Right atrium auricular region (tissue), 2 donors: ENCODE data around the gene CDK5RAP2. TPM values are rescaled to one million over a fixed set of nuclear protein-coding genes. Genes with fewer than 3 reads are reported as not detected.

Source experiments
- DNase-seq: peaks from one replicate; pipeline ENCODE4 v3.0.0-alpha.2; 2019; ENCODE audit warnings: low spot score
- H3K27ac ChIP-seq, 2 donors: fragments of 200-600 bp; sonication (generic); 1 replicate in 1 of 2; 2 replicates in 1 of 2; pipeline ENCODE4 v1.5.1; 2016 to 2019
- H3K27me3 ChIP-seq, 2 donors: fragments of 200-600 bp; sonication (generic); one replicate each; pipeline versions ENCODE4 v1.5.1 to v1.6.0; 2017 to 2019
- H3K36me3 ChIP-seq: fragments of 200-600 bp; sonication (generic); one replicate; pipeline ENCODE4 v1.5.1; 2016
- H3K4me1 ChIP-seq, 2 donors: fragments of 200-600 bp; sonication (generic); one replicate each; pipeline versions ENCODE4 v1.5.1 to v1.6.0; 2017 to 2019
- H3K4me3 ChIP-seq, 2 donors: fragments of 200-600 bp; sonication (generic); 1 replicate in 1 of 2; 2 replicates in 1 of 2; pipeline ENCODE4 v1.5.1; 2017 to 2019; ENCODE audit warnings: mild to moderate bottlenecking in 1 of 2, moderate library complexity in 1 of 2
- H3K9me3 ChIP-seq, 2 donors: fragments of 200-600 bp; sonication (generic); one replicate each; pipeline ENCODE4 v1.5.1; 2019
- total RNA-seq, 2 donors: library from RNA; depleted of rRNA; stranded (reverse); fragments of >200 nt; gene quantifications; one replicate each; pipeline ENCODE4 v1.1.0, GENCODE V29; 2016
- TF ChIP-seq, protein P1 (sequence below), 2 donors: fragments of 200-600 bp; sonication (generic); IDR thresholded peaks; one replicate each; pipeline ENCODE4 v1.5.1; 2019; ENCODE audit warnings: antibody characterized with exemption in 2 of 2

Gene CDK5RAP2
- total RNA-seq, 2 donors from 2014 or later: 36.7 to 40.4 TPM

DNA sequence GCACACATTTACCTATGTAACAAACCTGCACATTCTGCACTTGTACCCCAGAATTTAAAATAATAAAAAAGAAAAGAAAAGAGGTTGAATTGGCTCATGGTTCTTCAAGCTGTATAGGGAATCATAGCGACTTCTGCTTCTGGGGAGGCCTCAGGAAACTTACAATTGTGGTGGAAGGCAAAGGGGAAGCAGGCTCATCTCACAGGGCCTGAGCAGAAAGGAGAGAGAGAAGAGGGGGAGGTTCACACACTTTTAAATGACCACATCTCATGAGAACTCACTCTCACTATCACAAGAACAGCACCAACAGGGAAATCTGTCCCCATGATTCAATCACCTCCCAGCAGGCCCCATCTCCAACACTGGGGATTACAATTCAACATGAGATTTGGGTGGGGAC, 214.6 kb downstream of the CDK5RAP2 start:
- H3K27ac ChIP-seq: no peak overlapping the region
- TF ChIP-seq, protein P1, sequence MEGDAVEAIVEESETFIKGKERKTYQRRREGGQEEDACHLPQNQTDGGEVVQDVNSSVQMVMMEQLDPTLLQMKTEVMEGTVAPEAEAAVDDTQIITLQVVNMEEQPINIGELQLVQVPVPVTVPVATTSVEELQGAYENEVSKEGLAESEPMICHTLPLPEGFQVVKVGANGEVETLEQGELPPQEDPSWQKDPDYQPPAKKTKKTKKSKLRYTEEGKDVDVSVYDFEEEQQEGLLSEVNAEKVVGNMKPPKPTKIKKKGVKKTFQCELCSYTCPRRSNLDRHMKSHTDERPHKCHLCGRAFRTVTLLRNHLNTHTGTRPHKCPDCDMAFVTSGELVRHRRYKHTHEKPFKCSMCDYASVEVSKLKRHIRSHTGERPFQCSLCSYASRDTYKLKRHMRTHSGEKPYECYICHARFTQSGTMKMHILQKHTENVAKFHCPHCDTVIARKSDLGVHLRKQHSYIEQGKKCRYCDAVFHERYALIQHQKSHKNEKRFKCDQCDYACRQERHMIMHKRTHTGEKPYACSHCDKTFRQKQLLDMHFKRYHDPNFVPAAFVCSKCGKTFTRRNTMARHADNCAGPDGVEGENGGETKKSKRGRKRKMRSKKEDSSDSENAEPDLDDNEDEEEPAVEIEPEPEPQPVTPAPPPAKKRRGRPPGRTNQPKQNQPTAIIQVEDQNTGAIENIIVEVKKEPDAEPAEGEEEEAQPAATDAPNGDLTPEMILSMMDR (IDR thresholded peaks at IDR 0.05): no peak
- no peak for DNase-seq
- H3K36me3 ChIP-seq: no peaks in the 10 kb centered on the region
- H3K27me3 ChIP-seq: no peaks in the 10 kb centered on the region
- no peak overlapping the region for H3K4me3 ChIP-seq
- no peaks in the 10 kb centered on the region for H3K9me3 ChIP-seq
- no peaks in the 10 kb centered on the region for H3K4me1 ChIP-seq

DNA sequence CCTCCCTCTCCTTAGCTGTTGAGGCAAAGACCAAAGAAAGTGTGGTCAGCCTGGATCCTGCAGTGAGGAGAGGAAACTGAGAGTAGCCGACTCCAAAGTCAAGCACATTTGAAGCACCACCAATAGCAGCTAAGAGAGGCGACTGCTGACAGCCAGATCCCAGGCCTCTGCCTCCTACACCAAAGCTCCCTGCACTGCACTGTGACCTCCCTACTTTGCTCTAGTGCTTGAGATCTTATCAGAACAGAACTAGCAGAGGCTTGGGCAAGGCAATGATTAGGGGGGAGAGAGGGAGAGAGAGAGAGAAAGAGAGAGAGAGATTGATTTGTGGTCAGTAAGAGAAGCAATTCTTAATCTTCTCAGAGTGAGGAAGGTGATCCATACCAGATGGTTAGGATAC, 216.3 kb downstream of the CDK5RAP2 start:
- no peak overlapping the region for H3K4me3 ChIP-seq
- no peak overlapping the region for H3K27ac ChIP-seq
- H3K36me3 ChIP-seq: no peaks in the 10 kb centered on the region
- DNase-seq: no peak
- TF ChIP-seq, protein P1 (IDR thresholded peaks at IDR 0.05): no peak
- no peaks in the 10 kb centered on the region for H3K4me1 ChIP-seq
- H3K9me3 ChIP-seq: no peaks in the 10 kb centered on the region
- H3K27me3 ChIP-seq: no peaks in the 10 kb centered on the region

DNA sequence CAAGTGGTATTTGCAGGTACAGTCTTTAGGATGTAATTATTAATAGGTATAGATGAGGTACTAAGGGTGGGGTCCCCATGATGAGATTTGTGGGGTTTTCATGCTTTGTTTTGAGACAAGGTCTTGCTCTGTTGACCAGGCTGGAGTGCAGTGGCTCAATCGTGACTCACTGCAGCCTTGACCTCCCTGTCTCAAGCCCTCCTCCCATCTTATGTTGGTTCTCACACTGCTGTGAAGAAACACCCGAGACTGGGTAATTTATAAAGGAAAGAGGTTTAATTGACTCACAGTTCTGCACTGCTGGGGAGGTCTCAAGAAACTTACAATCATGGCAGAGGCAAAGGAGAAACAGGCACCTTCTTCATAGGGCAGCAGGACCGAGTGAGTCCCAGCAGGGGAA, 217.5 kb downstream of the CDK5RAP2 start:
- H3K27me3 ChIP-seq: no peaks in the 10 kb centered on the region
- H3K27ac ChIP-seq: no peak overlapping the region
- H3K9me3 ChIP-seq: no peaks in the 10 kb centered on the region
- DNase-seq: no peak
- TF ChIP-seq, protein P1 (IDR thresholded peaks at IDR 0.05): no peak
- H3K36me3 ChIP-seq: no peaks in the 10 kb centered on the region
- H3K4me1 ChIP-seq: no peaks in the 10 kb centered on the region
- H3K4me3 ChIP-seq: no peak overlapping the region

DNA sequence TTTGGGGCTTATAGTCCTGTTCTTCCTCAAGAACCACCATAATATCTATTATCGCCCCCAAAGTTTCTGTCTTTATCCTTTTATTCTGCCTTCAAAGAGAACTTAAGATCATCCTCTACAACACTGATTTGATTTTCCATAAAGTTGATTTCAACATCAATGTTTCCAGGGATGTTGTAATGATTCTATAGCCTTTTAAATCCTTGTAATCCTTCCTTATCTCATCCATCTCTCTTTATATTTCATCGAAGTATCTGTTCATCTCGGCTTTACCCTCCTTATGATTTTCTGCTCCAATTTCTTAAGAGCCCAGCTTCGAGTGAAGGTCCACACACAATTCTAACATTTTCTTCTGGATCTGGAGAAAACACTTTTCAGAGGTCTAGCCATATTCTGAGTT, 218.4 kb downstream of the CDK5RAP2 start:
- Histone ChIP-seq H3K4me1 (no peaks in the 10 kb centered on the region), H3K27me3 (no peaks in the 10 kb centered on the region), H3K27ac (no peak overlapping the region), H3K9me3 (no peaks in the 10 kb centered on the region), H3K36me3 (no peaks in the 10 kb centered on the region), H3K4me3 (no peak overlapping the region)
- TF ChIP-seq, protein P1 (IDR thresholded peaks at IDR 0.05): no peak
- DNase-seq: no peak

DNA sequence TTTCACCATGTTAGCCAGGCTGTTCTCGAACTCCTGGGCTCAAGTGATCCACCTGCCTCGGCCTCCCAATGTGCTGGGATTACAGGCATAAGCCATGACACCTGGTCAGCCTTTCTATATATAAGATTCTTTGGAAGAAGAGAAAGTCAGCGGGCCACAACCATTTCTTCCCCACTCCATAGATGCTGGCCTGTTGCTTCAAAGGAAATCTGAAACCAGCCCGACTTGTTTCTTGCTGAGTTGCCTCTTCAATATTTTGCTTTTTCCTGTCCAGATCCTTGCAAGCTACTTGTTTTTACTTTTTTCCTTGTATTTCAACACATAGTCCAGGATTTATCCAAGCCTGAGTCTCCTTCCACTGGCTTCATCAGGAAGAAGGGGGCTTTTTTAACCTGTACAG, 219.5 kb downstream of the CDK5RAP2 start:
- TF ChIP-seq, protein P1 (IDR thresholded peaks at IDR 0.05): no peak
- no peak for DNase-seq
- Histone ChIP-seq H3K4me3 (no peak overlapping the region), H3K4me1 (no peaks in the 10 kb centered on the region), H3K27me3 (no peaks in the 10 kb centered on the region), H3K36me3 (no peaks in the 10 kb centered on the region), H3K9me3 (no peaks in the 10 kb centered on the region), H3K27ac (no peak overlapping the region)

DNA sequence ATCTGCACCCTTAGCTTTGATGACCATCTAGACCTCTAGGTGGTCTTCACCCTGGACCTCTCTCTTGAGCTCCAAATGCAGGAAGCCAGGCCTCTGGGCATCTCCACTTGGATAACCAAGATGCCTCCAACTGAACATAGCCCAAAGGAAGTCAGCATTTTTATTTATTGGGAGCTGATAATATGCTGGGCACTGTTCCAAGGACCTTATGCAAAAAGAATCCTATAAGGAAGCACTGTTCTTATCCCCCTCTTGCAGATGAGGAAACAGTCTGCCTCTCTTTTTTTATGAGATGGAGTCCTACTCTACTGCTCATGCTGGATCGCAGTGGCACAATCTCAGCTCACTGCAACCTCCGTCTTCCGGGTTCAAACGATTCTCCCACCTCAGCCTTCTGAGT, 219.9 kb downstream of the CDK5RAP2 start:
- no peaks in the 10 kb centered on the region for H3K4me1 ChIP-seq
- TF ChIP-seq, protein P1 (IDR thresholded peaks at IDR 0.05): no peak
- no peaks in the 10 kb centered on the region for H3K9me3 ChIP-seq
- H3K4me3 ChIP-seq: no peak overlapping the region
- H3K36me3 ChIP-seq: no peaks in the 10 kb centered on the region
- H3K27me3 ChIP-seq: no peaks in the 10 kb centered on the region
- no peak overlapping the region for H3K27ac ChIP-seq
- DNase-seq: no peak
